DND-41 (cell line): ENCODE measurements around the gene MINDY4.

ENCODE experiments used
- ATAC-seq: fragments of 200-7000 bp; cut with Tn5 transposase; 3 replicates; pipeline ENCODE4 v1.9.1; 2021; ENCODE audit warnings: low read depth; ENCODE audit not compliant: insufficient read depth
- DNase-seq: peaks from one replicate; pipeline ENCODE4 v3.0.0-alpha.2; 2020
- H2AFZ ChIP-seq: 2 replicates; pipeline ENCODE4 v1.6.0; 2012; ENCODE audit warnings: low read depth, low read length
- H3K27ac ChIP-seq: 2 replicates; pipeline ENCODE4 v1.5.1; 2012; ENCODE audit warnings: low read length, inconsistent platforms
- H3K27me3 ChIP-seq: fragments of 200-600 bp; sonication (generic); 2 replicates; pipeline ENCODE4 v1.6.0; 2012; ENCODE audit warnings: low read length, mild to moderate bottlenecking, inconsistent platforms; ENCODE audit not compliant: insufficient read depth, poor library complexity
- H3K36me3 ChIP-seq: 2 replicates; pipeline ENCODE4 v1.5.1; 2012; ENCODE audit warnings: low read length, inconsistent platforms; ENCODE audit not compliant: insufficient read depth
- H3K4me1 ChIP-seq: 2 replicates; pipeline ENCODE4 v1.5.1; 2012; ENCODE audit warnings: mild to moderate bottlenecking, low read length; ENCODE audit not compliant: insufficient read depth
- H3K4me2 ChIP-seq: 2 replicates; pipeline ENCODE4 v1.6.0; 2012; ENCODE audit warnings: mild to moderate bottlenecking, moderate library complexity, low read length, inconsistent platforms; ENCODE audit not compliant: insufficient read depth
- H3K4me3 ChIP-seq, 2 experiments: fragments of 200-600 bp in 1 of 2; shearing (Covaris generic) in 1 of 2; 2 replicates each; pipeline ENCODE4 v1.5.1; 2012 to 2016; ENCODE audit warnings: inconsistent platforms in 2 of 2, low read length in 2 of 2, mild to moderate bottlenecking in 2 of 2, low read depth in 1 of 2, moderate library complexity in 1 of 2
- H3K79me2 ChIP-seq: 2 replicates; pipeline ENCODE4 v1.6.0; 2012; ENCODE audit warnings: low read length, inconsistent platforms; ENCODE audit not compliant: insufficient read depth
- H3K9ac ChIP-seq: 2 replicates; pipeline ENCODE4 v1.6.0; 2012; ENCODE audit warnings: low read depth, mild to moderate bottlenecking, inconsistent platforms, low read length, moderate library complexity
- H3K9me3 ChIP-seq: 2 replicates; pipeline ENCODE4 v1.5.1; 2012; ENCODE audit warnings: low read length, moderate library complexity, mild to moderate bottlenecking, inconsistent platforms; ENCODE audit not compliant: insufficient read depth, severe bottlenecking
- H4K20me1 ChIP-seq: 2 replicates; pipeline ENCODE4 v1.6.0; 2012; ENCODE audit warnings: low read length; ENCODE audit not compliant: insufficient read depth
- EZH2 ChIP-seq: IDR thresholded peaks from 3 replicates; pipeline ENCODE4 v1.6.1; 2012; ENCODE audit warnings: borderline replicate concordance, low read depth, mild to moderate bottlenecking, moderate library complexity, low read length, inconsistent platforms; ENCODE audit not compliant: severe bottlenecking
- TF ChIP-seq, protein P1 (sequence below): IDR thresholded peaks from 2 replicates; pipeline ENCODE4 v1.5.1; 2012; ENCODE audit warnings: borderline replicate concordance, low read length, moderate library complexity, mild to moderate bottlenecking; ENCODE audit not compliant: poor library complexity, severe bottlenecking; ENCODE audit errors: extremely low read depth

MINDY4 gene

DNA sequence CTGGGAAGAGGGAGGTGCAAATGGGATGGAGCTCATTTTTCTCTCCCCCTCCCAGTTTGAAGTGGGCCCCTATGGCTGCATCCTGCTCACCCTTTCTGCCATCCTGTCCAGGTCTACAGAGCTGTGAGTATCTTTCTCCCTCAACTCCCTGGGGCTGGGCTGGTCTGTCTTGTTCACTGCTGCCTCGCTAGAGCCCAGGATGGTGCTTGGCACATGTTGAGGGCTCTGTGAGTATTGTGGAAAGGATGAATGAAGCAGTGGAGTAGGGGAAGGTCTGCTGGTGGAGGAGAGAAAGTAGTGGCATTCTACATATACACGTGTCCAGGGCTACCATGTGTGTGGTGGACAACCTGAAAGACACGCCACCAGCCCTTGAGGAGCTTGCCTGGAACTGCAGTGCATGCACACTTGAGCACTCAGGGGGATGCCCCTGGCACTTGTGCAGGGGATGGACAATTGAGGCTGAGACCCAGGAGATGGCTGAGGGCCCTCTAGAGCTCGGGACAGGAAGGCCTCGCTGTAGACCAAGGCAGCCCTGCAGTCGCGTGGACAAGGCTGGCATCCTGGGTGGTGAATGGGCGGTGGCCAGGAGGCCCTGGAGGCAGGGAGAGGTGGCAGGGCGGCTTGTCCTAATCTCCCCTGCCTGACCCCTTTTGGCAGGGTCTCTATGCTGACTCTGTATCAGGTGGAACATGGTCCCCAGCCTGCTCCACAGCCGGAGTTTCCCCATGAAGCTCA is 88.2 kb downstream of the MINDY4 start:
- Histone ChIP-seq H4K20me1 (no peaks in the 10 kb centered on the region), H2AFZ (no peak overlapping the region), H3K36me3 (no peaks in the 10 kb centered on the region), H3K9ac (no peak overlapping the region), H3K27me3 (no peaks in the 10 kb centered on the region), H3K4me3 (no peak overlapping the region), H3K4me2 (no peak overlapping the region), H3K4me1 (no peaks in the 10 kb centered on the region), H3K79me2 (no peaks in the 10 kb centered on the region), H3K9me3 (no peaks in the 10 kb centered on the region), H3K27ac (no peak overlapping the region)
- ATAC-seq = no peak
- no peak for DNase-seq
- TF ChIP-seq EZH2 = no peak
- TF ChIP-seq, protein P1, sequence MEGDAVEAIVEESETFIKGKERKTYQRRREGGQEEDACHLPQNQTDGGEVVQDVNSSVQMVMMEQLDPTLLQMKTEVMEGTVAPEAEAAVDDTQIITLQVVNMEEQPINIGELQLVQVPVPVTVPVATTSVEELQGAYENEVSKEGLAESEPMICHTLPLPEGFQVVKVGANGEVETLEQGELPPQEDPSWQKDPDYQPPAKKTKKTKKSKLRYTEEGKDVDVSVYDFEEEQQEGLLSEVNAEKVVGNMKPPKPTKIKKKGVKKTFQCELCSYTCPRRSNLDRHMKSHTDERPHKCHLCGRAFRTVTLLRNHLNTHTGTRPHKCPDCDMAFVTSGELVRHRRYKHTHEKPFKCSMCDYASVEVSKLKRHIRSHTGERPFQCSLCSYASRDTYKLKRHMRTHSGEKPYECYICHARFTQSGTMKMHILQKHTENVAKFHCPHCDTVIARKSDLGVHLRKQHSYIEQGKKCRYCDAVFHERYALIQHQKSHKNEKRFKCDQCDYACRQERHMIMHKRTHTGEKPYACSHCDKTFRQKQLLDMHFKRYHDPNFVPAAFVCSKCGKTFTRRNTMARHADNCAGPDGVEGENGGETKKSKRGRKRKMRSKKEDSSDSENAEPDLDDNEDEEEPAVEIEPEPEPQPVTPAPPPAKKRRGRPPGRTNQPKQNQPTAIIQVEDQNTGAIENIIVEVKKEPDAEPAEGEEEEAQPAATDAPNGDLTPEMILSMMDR = no peak

DNA sequence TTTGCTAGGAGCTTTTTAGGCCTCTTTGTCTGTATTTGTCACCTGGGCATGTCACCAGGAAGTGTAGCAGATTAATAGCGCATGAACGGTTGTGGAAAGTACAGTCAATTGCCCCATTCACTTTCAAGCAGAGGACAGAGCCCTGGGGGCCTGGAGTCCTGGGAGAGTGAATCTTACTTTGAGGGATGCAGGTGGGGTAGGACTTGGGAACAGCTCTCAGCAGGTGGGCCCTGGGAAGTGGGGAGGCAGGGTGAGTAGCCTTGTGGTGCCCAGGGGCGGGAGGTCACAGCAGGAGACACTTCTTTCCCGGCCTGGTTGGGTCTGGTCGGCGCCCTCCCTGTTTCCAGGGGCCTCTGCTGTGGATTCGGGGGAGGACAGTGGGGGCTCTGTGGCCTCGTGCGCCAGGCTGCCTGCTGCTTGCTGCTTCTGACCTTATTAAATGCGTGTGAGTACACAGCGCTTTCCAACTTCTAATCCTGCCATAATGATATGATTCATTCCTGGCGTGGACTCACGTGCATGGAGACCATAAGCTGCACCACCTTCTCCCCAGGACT is 88.8 kb downstream of the MINDY4 start:
- Histone ChIP-seq H3K4me2 (no peak overlapping the region), H3K27ac (no peak overlapping the region), H3K4me1 (no peaks in the 10 kb centered on the region), H2AFZ (no peak overlapping the region), H3K36me3 (no peaks in the 10 kb centered on the region), H3K4me3 (no peak overlapping the region), H3K9ac (no peak overlapping the region), H4K20me1 (no peaks in the 10 kb centered on the region), H3K27me3 (no peaks in the 10 kb centered on the region), H3K9me3 (no peaks in the 10 kb centered on the region), H3K79me2 (no peaks in the 10 kb centered on the region)
- ATAC-seq (no peak), DNase-seq (no peak)
- no peak for TF ChIP-seq EZH2
- TF ChIP-seq, protein P1 = no peak

DNA sequence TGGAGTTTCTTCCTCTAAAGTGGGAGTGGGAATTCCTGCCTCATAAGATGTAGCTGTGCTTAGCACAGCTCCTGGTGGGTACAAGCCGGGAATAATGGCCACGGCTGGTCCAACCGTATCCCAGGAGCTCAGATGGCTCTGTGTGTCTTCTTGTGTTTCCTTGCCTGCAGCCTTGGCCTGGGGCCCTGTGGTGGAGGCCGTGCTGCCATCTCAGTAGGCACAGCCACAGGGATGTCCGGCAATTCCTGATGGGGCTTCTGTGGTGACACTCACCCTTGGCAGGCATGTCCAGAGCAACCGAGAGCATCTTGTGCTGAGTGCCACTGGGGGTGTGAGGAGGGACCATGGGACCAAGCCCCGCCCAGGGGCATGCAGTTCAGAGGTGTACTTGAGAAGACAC is 90.4 kb downstream of the MINDY4 start:
- no peak overlapping the region for H3K9ac ChIP-seq
- H3K27me3 ChIP-seq = no peaks in the 10 kb centered on the region
- no peaks in the 10 kb centered on the region for H4K20me1 ChIP-seq
- no peak overlapping the region for H3K4me3 ChIP-seq
- no peak overlapping the region for H3K4me2 ChIP-seq
- H3K36me3 ChIP-seq = no peaks in the 10 kb centered on the region
- no peak overlapping the region for H2AFZ ChIP-seq
- DNase-seq (no peak), ATAC-seq (no peak)
- H3K79me2 ChIP-seq = no peaks in the 10 kb centered on the region
- no peaks in the 10 kb centered on the region for H3K9me3 ChIP-seq
- no peaks in the 10 kb centered on the region for H3K4me1 ChIP-seq
- H3K27ac ChIP-seq = no peak overlapping the region
- TF ChIP-seq, protein P1 = no peak
- TF ChIP-seq EZH2 = no peak
